ENCODE data around the gene HOTAIR.
A peak's percentile ranks its signal among the peaks of the same experiment; 100 is the strongest.

Gene HOTAIR

GRCh38 chr12:53937099-53937498 lies 37.7 kb downstream of the HOTAIR start:
- no peak for TF ChIP-seq CTCF (IDR thresholded peaks at IDR 0.05; ENCODE audit: unreplicated experiment in 3 of 3)
- no peaks in the 10 kb centered on the region for H3K36me3 Mint-ChIP-seq (ENCODE audit: low read depth)
- H3K4me3 Mint-ChIP-seq: no peak overlapping the region
- peaks cover 10% of the 10 kb centered on the region for H3K4me1 Mint-ChIP-seq
- H3K9me3 Mint-ChIP-seq: peaks cover 5% of the 10 kb centered on the region
- peaks cover 100% of the 10 kb centered on the region for H3K27me3 Mint-ChIP-seq (ENCODE audit: low read depth)
- H3K27ac Mint-ChIP-seq: no peak overlapping the region

GRCh38 chr12:53935383-53936341 lies 39.1 kb downstream of the HOTAIR start:
- Mint-ChIP-seq H3K9me3 (peaks cover 5% of the 10 kb centered on the region), H3K27me3 (ENCODE audit: low read depth) (peaks cover 100% of the 10 kb centered on the region), H3K27ac (no peak overlapping the region), H3K4me3 (peak overlapping the region; percentile 38 to 65 (median 44)), H3K36me3 (ENCODE audit: low read depth) (no peaks in the 10 kb centered on the region), H3K4me1 (peaks cover 10% of the 10 kb centered on the region)
- no peak for TF ChIP-seq CTCF (IDR thresholded peaks at IDR 0.05; ENCODE audit: unreplicated experiment in 3 of 3)

GRCh38 chr12:53932915-53933314 lies 41.8 kb downstream of the HOTAIR start:
- H3K4me1 Mint-ChIP-seq: peaks cover 10% of the 10 kb centered on the region

GRCh38 chr12:53931844-53932581 lies 42.7 kb downstream of the HOTAIR start:
- no peak overlapping the region for H3K27ac Mint-ChIP-seq
- H3K27me3 Mint-ChIP-seq (ENCODE audit: low read depth): peaks cover 100% of the 10 kb centered on the region
- H3K36me3 Mint-ChIP-seq (ENCODE audit: low read depth): no peaks in the 10 kb centered on the region
- peaks cover 17% of the 10 kb centered on the region for H3K9me3 Mint-ChIP-seq
- no peak for TF ChIP-seq CTCF (IDR thresholded peaks at IDR 0.05; ENCODE audit: unreplicated experiment in 3 of 3)
- no peak overlapping the region for H3K4me3 Mint-ChIP-seq
- peaks cover 10% of the 10 kb centered on the region for H3K4me1 Mint-ChIP-seq

More at GRCh38 chr12:53932915-53933314, 41.8 kb downstream of the HOTAIR start:
- H3K27ac Mint-ChIP-seq: no peak overlapping the region
- H3K4me3 Mint-ChIP-seq: no peak overlapping the region
- peaks cover 15% of the 10 kb centered on the region for H3K9me3 Mint-ChIP-seq
- peaks cover 100% of the 10 kb centered on the region for H3K27me3 Mint-ChIP-seq (ENCODE audit: low read depth)
- H3K36me3 Mint-ChIP-seq (ENCODE audit: low read depth): no peaks in the 10 kb centered on the region
- no peak for TF ChIP-seq CTCF (IDR thresholded peaks at IDR 0.05; ENCODE audit: unreplicated experiment in 3 of 3)

- Mint-ChIP-seq H3K36me3 (ENCODE audit: low read depth) (no peaks in the 10 kb centered on the region), H3K9me3 (peaks cover 21% of the 10 kb centered on the region), H3K4me3 (no peak overlapping the region), H3K27ac (no peak overlapping the region), H3K4me1 (peaks cover 9% of the 10 kb centered on the region), H3K27me3 (ENCODE audit: low read depth) (peaks cover 100% of the 10 kb centered on the region)
- no peak for TF ChIP-seq CTCF (IDR thresholded peaks at IDR 0.05; ENCODE audit: unreplicated experiment in 3 of 3)
These were observed 44.0 kb downstream of the HOTAIR start for GRCh38 chr12:53930591-53931255.
